ENCODE results near the gene SLC35F1.

- no peak for TF ChIP-seq CTCF (conservative IDR thresholded peaks at IDR 0.05 in 1 of 2, IDR thresholded peaks at IDR 0.05 in 1 of 2; ENCODE audit: low read depth in 1 of 2, low read length in 2 of 2)
- TF ChIP-seq EZH2 (IDR thresholded peaks at IDR 0.05; ENCODE audit: low read length, missing control alignments), result no peak
Measured at GRCh38 chr6:118042855-118043254, 135.8 kb downstream of the SLC35F1 start.
